Measurements from ENCODE around the gene FAM53A.

- TF ChIP-seq BHLHE40 (IDR thresholded peaks at IDR 0.05; ENCODE audit: borderline replicate concordance) = no peak
- no peak for TF ChIP-seq ZNF384 (IDR thresholded peaks at IDR 0.05)
- no peak for TF ChIP-seq L3MBTL2 (conservative IDR thresholded peaks at IDR 0.05)
- no peak for TF ChIP-seq FOXM1 (IDR thresholded peaks at IDR 0.05; ENCODE audit: borderline replicate concordance)
- TF ChIP-seq SP1 (IDR thresholded peaks at IDR 0.05) = no peak
- TF ChIP-seq FOXK2 (IDR thresholded peaks at IDR 0.05) = no peak
These were observed 7.7 kb upstream of the FAM53A start for GRCh38 chr4:1691737-1692373.
